Calu3 (cell line): ENCODE results near the gene DISP1. TPM values are rescaled to one million over a fixed set of nuclear protein-coding genes. Genes with fewer than 3 reads are reported as not detected.
A peak's percentile ranks its signal among the peaks of the same experiment; 100 is the strongest.

ENCODE experiments used
- BruUV-seq: library from RNA; stranded (reverse); fragments of 400-500 nt; replicated peaks from 2 replicates; lab custom pipeline; 2021; lab: Mats Ljungman, UMichigan
- CTCF ChIA-PET: fragments of 300-600 bp; sonication (Branson Sonifier 250); formaldehyde crosslinking; loops from one replicate; lab custom pipeline; 2022; ENCODE audit warnings: antibody characterized with exemption; lab: Charles Lee
- DNase-seq: peaks from one replicate; pipeline ENCODE4 v3.0.0; 2022
- H3K27ac Mint-ChIP-seq: one replicate; pipeline ENCODE4 v1.8.0; 2022; ENCODE audit warnings: mixed read lengths; ENCODE audit not compliant: unreplicated experiment
- H3K27me3 Mint-ChIP-seq: one replicate; pipeline ENCODE4 v1.8.0; 2022; ENCODE audit warnings: mixed read lengths; ENCODE audit not compliant: unreplicated experiment
- H3K36me3 Mint-ChIP-seq: one replicate; pipeline ENCODE4 v1.8.0; 2022; ENCODE audit warnings: mild to moderate bottlenecking, moderate library complexity, mixed read lengths; ENCODE audit not compliant: insufficient read depth, unreplicated experiment
- H3K4me1 Mint-ChIP-seq: one replicate; pipeline ENCODE4 v1.8.0; 2022; ENCODE audit warnings: mild to moderate bottlenecking, low read depth, mixed read lengths; ENCODE audit not compliant: unreplicated experiment
- H3K4me3 Mint-ChIP-seq: one replicate; pipeline ENCODE4 v1.8.0; 2022; ENCODE audit warnings: mild to moderate bottlenecking, low read depth, moderate library complexity, mixed read lengths; ENCODE audit not compliant: unreplicated experiment
- H3K9me3 Mint-ChIP-seq: one replicate; pipeline ENCODE4 v1.8.0; 2022; ENCODE audit warnings: low read depth, mixed read lengths; ENCODE audit not compliant: unreplicated experiment
- intact Hi-C: fragments of 100-400 bp; cut with micrococcal nuclease; formaldehyde crosslinking; loops from one replicate; pipeline ENCODE4 v1.10.0; 2022; ENCODE audit not compliant: unreplicated experiment
- total RNA-seq: library from RNA; stranded (reverse); gene quantifications from 2 replicates; pipeline ENCODE4 v1.2.3, GENCODE V29; 2022
- TF ChIP-seq, protein P1 (sequence below): fragments of 200-600 bp; IDR thresholded peaks from one replicate; pipeline ENCODE4 v1.8.0; 2022; ENCODE audit warnings: antibody characterized with exemption; ENCODE audit not compliant: unreplicated experiment

Gene DISP1
- total RNA-seq, 1 experiment from 2014 or later: 2.9 TPM

DNA sequence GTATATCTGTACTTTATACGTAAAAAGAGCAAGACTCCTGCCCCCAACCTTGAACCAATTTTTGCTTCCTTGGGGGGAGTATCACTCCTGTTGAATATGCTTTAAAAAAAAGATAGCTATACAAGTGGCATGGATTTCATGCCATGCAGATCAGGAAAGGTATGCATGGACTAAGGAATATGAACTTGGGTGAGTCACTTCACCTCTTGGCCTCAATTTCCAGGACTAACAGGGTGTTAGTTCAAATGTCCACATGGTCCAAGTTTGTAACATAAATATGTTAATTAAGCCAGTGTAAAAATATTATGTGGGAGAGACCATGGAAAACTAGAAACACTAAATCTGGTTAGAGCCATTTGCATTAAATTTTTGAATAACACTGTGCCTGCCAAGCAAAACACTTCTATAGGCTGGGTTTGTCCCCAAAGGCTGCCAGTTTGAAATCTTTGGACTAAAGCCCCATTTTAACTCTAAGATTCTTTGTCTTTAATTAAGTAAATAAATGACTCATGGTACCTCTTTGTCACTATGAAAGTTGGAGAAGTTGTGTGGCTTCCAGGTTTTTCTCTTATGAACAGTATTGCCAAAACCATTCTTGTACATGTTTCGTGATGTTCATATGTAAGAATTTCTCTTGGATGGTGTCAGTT is 44.7 kb upstream of the DISP1 start:
- Mint-ChIP-seq H3K27ac (peak overlapping the region; percentile 19), H3K27me3 (no peaks in the 10 kb centered on the region), H3K36me3 (no peaks in the 10 kb centered on the region), H3K9me3 (no peaks in the 10 kb centered on the region), H3K4me1 (peaks cover 10% of the 10 kb centered on the region), H3K4me3 (no peak overlapping the region)
- BruUV-seq: no TSS peak
- TF ChIP-seq, protein P1, sequence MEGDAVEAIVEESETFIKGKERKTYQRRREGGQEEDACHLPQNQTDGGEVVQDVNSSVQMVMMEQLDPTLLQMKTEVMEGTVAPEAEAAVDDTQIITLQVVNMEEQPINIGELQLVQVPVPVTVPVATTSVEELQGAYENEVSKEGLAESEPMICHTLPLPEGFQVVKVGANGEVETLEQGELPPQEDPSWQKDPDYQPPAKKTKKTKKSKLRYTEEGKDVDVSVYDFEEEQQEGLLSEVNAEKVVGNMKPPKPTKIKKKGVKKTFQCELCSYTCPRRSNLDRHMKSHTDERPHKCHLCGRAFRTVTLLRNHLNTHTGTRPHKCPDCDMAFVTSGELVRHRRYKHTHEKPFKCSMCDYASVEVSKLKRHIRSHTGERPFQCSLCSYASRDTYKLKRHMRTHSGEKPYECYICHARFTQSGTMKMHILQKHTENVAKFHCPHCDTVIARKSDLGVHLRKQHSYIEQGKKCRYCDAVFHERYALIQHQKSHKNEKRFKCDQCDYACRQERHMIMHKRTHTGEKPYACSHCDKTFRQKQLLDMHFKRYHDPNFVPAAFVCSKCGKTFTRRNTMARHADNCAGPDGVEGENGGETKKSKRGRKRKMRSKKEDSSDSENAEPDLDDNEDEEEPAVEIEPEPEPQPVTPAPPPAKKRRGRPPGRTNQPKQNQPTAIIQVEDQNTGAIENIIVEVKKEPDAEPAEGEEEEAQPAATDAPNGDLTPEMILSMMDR: no peak
- intact Hi-C loops: no loop called here
- DNase-seq: no peak
- CTCF ChIA-PET: interaction anchor here (0.6 to 1.7 kb wide), 2 partner anchors 31 to 232 kb away, joined by 4 to 5 read pairs; no protein-coding TSS in a partner anchor

DNA sequence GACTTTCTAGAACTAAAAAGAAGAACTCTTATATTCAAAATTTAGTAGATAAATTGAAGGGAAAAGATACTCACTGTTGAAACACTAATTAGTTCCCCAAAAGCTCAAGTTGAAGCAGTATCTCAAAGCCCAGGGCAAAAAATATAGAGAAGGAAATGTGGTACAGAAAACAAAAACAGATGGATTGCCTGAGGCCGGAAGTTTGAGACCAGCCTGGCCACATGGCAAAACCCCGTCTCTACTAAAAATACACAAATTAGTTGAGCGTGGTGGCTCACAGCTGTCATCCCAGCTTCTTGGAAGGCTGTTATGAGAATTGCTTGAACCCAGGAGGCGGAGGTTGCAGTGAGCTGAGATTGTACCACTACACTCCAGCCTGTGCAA is 41.9 kb upstream of the DISP1 start:
- Mint-ChIP-seq H3K4me3 (no peak overlapping the region), H3K4me1 (peaks cover 10% of the 10 kb centered on the region), H3K9me3 (no peaks in the 10 kb centered on the region), H3K36me3 (no peaks in the 10 kb centered on the region), H3K27ac (no peak overlapping the region), H3K27me3 (no peaks in the 10 kb centered on the region)
- BruUV-seq: no TSS peak
- DNase-seq: no peak
- TF ChIP-seq, protein P1: no peak
- CTCF ChIA-PET: no interaction called here
- intact Hi-C loops: no loop called here

DNA sequence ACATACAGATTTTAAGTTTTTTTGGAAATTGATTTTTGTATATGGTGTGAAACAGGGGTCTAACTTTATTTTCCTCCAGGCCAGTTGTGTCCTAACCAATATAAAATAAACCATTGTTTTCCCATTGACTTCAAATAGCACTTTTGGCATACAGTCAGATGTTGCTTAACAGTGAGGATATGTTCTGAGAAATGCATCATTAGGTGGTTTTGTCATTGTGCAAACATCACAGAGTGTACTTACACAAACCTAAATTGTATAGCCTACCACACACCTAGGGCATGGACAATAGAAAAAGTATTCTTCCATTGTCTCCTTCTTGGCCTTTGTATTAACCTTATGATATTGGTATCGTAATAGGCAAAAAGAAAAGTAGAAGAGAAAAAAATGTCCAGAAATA is 37.4 kb upstream of the DISP1 start:
- TF ChIP-seq, protein P1: no peak
- no peaks in the 10 kb centered on the region for H3K9me3 Mint-ChIP-seq
- intact Hi-C loops: no loop called here
- no peaks in the 10 kb centered on the region for H3K36me3 Mint-ChIP-seq
- no peak overlapping the region for H3K27ac Mint-ChIP-seq
- no peaks in the 10 kb centered on the region for H3K4me1 Mint-ChIP-seq
- no TSS peak for BruUV-seq
- H3K4me3 Mint-ChIP-seq: no peak overlapping the region
- CTCF ChIA-PET: interaction anchor here (0.8 kb wide), 1 partner anchor 18 kb away, joined by 3 read pairs; no protein-coding TSS in a partner anchor
- peaks cover 9% of the 10 kb centered on the region for H3K27me3 Mint-ChIP-seq
- DNase-seq: no peak

DNA sequence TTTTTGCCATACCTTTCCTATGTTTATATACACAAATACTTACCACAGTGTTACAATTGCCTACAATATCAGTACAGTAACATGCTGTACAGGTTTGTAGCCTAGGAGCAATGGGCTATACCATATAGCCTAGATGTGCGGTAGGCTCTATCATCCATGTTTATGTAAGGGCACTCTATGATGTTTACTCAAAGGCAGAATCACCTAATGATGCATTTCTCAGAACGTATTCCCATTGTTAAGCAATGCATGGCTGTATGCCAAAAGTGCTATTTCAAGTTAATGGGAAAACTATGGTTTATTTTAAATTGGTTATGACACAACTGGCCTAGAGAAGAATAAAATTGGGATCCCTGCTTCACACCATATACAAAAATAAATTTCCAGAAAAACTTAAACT is 36.9 kb upstream of the DISP1 start:
- intact Hi-C loops: no loop called here
- H3K27ac Mint-ChIP-seq: no peak overlapping the region
- BruUV-seq: no TSS peak
- no peak for DNase-seq
- peaks cover 14% of the 10 kb centered on the region for H3K27me3 Mint-ChIP-seq
- no peaks in the 10 kb centered on the region for H3K9me3 Mint-ChIP-seq
- no peak overlapping the region for H3K4me3 Mint-ChIP-seq
- TF ChIP-seq, protein P1: no peak
- CTCF ChIA-PET: no interaction called here
- no peaks in the 10 kb centered on the region for H3K4me1 Mint-ChIP-seq
- H3K36me3 Mint-ChIP-seq: no peaks in the 10 kb centered on the region
